Endothelial cell of umbilical vein (primary cell): ENCODE results near the gene EXOC3. TPM values are rescaled to one million over a fixed set of nuclear protein-coding genes. Genes with fewer than 3 reads are reported as not detected.

Experiments
- BruUV-seq: library from RNA; stranded (reverse); fragments of 400-500 nt; replicated peaks from 2 replicates; lab custom pipeline; 2021; lab: Mats Ljungman, UMichigan
- CTCF ChIA-PET: fragments of 300-600, 350-600 bp; sonication (Branson Sonifier 250); formaldehyde crosslinking; loops from one replicate; lab custom pipeline; 2021; ENCODE audit warnings: antibody characterized with exemption, inconsistent platforms; lab: Charles Lee
- POLR2A ChIA-PET: fragments of 300-600, 350-600 bp; sonication (Branson Sonifier 250); formaldehyde crosslinking; loops from one replicate; lab custom pipeline; 2021; ENCODE audit warnings: antibody characterized with exemption, inconsistent platforms; lab: Charles Lee
- DNase-seq: peaks from one replicate; pipeline ENCODE4 v3.0.0-alpha.2; 2011; ENCODE audit warnings: low read depth, low spot score
- FAIRE-seq: peaks from 2 replicates; lab custom pipeline; 2011; peaks lifted over from hg19 to GRCh38; lab: Jason Lieb, UNC
- H2AFZ ChIP-seq: 2 replicates; pipeline ENCODE4 v1.6.0; 2012; ENCODE audit warnings: low read depth, low read length, control low read depth, inconsistent platforms
- H3K27ac ChIP-seq: 2 replicates; pipeline ENCODE4 v1.5.1; 2011; ENCODE audit warnings: low read depth, mild to moderate bottlenecking, control low read depth, low read length, moderate library complexity; ENCODE audit not compliant: insufficient read depth
- H3K27me3 ChIP-seq, 2 experiments: 2 replicates each; pipeline versions ENCODE4 v1.6.0 to v1.6.1; 2011; ENCODE audit warnings: low read length in 2 of 2, mixed read lengths in 1 of 2; ENCODE audit not compliant: control insufficient read depth in 2 of 2, insufficient read depth in 2 of 2
- H3K36me3 ChIP-seq, 2 experiments: 2 replicates in 1 of 2; 3 replicates in 1 of 2; pipeline ENCODE4 v1.5.1; 2011; ENCODE audit warnings: low read length in 2 of 2, mild to moderate bottlenecking in 1 of 2, moderate library complexity in 1 of 2; ENCODE audit not compliant: control insufficient read depth in 2 of 2, insufficient read depth in 2 of 2; ENCODE audit errors: extremely low read depth in 1 of 2
- H3K4me1 ChIP-seq: 3 replicates; pipeline ENCODE4 v1.5.1; 2011; ENCODE audit warnings: mild to moderate bottlenecking, low read length; ENCODE audit not compliant: control insufficient read depth, insufficient read depth; ENCODE audit errors: extremely low read depth
- H3K4me2 ChIP-seq: 2 replicates; pipeline ENCODE4 v1.6.1; 2011; ENCODE audit warnings: low read length, control low read depth, mixed read lengths; ENCODE audit not compliant: insufficient read depth
- H3K4me3 ChIP-seq, 3 experiments: fragments of 200-600 bp in 1 of 3; sonication (generic), shearing (Covaris generic) in 1 of 3; replicated peaks in 1 of 3; 2 replicates each; pipeline ENCODE4 v1.5.1; 2011 to 2016; ENCODE audit warnings: control low read depth in 3 of 3, low read length in 3 of 3, mild to moderate bottlenecking in 2 of 3, inconsistent platforms in 1 of 3, low read depth in 1 of 3, moderate library complexity in 1 of 3; ENCODE audit not compliant: insufficient read depth in 1 of 3
- H3K79me2 ChIP-seq: 2 replicates; pipeline ENCODE4 v1.6.0; 2012; ENCODE audit warnings: low read length, inconsistent platforms; ENCODE audit not compliant: control insufficient read depth, insufficient read depth
- H3K9ac ChIP-seq: replicated peaks from 2 replicates; pipeline ENCODE3; 2011; ENCODE audit warnings: low read length, control low read depth; ENCODE audit not compliant: insufficient read depth; ENCODE audit errors: extremely low read depth
- H3K9me1 ChIP-seq: replicated peaks from 3 replicates; pipeline ENCODE4 v1.6.0; 2011; ENCODE audit warnings: mild to moderate bottlenecking, low read length; ENCODE audit not compliant: control insufficient read depth, insufficient read depth; ENCODE audit errors: extremely low read depth
- H3K9me3 ChIP-seq: replicated peaks from 2 replicates; pipeline ENCODE4 v1.5.1; 2012; ENCODE audit warnings: low read length, inconsistent platforms; ENCODE audit not compliant: control insufficient read depth, insufficient read depth
- H4K20me1 ChIP-seq: replicated peaks from 2 replicates; pipeline ENCODE3; 2011; ENCODE audit warnings: mild to moderate bottlenecking, low read length; ENCODE audit not compliant: control insufficient read depth, insufficient read depth; ENCODE audit errors: extremely low read depth
- EZH2 ChIP-seq: IDR thresholded peaks from 2 replicates; pipeline ENCODE4 v1.6.1; 2012; ENCODE audit warnings: borderline replicate concordance, low read depth, mild to moderate bottlenecking, moderate library complexity, low read length, inconsistent platforms; ENCODE audit not compliant: severe bottlenecking
- FOS ChIP-seq: IDR thresholded peaks from 2 replicates; pipeline ENCODE4 v1.6.1; 2011; ENCODE audit warnings: mild to moderate bottlenecking, low read length, moderate library complexity, borderline replicate concordance; ENCODE audit not compliant: insufficient read depth
- GATA2 ChIP-seq: IDR thresholded peaks from 2 replicates; pipeline ENCODE4 v1.7.0; 2011; ENCODE audit warnings: low read depth, mild to moderate bottlenecking, moderate library complexity, mixed read lengths, low read length; ENCODE audit not compliant: insufficient read length, insufficient read depth
- JUN ChIP-seq: IDR thresholded peaks from 2 replicates; pipeline ENCODE4 v1.6.1; 2011; ENCODE audit warnings: borderline replicate concordance, low read depth; ENCODE audit not compliant: insufficient read length, insufficient read depth
- MAX ChIP-seq: IDR thresholded peaks from 2 replicates; pipeline ENCODE4 v1.6.1; 2011; ENCODE audit not compliant: insufficient read depth, insufficient read length
- MYC ChIP-seq: IDR thresholded peaks from one replicate; pipeline ENCODE4 v1.6.1; 2011; ENCODE audit warnings: mild to moderate bottlenecking, low read depth, low read length
- POLR2A ChIP-seq: IDR thresholded peaks from 2 replicates; pipeline ENCODE4 v1.6.1; 2012; ENCODE audit warnings: low read depth, mild to moderate bottlenecking, control low read depth, low read length
- POLR2AphosphoS5 ChIP-seq: IDR thresholded peaks from 2 replicates; pipeline ENCODE4 v1.6.1; 2012; ENCODE audit warnings: low read depth, mild to moderate bottlenecking, control low read depth, low read length, moderate library complexity; ENCODE audit not compliant: insufficient read depth
- dilution Hi-C: fragments of 300-500 bp; cut with MboI; formaldehyde crosslinking; loops from one replicate; pipeline ENCODE4 v1.15.0; 2019; ENCODE audit warnings: low sequenced_read_pairs; ENCODE audit not compliant: extremely low pct_ligation_motif_present
- intact Hi-C: fragments of 100-400 bp; cut with micrococcal nuclease; formaldehyde crosslinking; loops from one replicate; pipeline ENCODE4 v1.10.0; 2022
- polyA plus RNA-seq, 4 experiments: library from polyadenylated mRNA; depleted of rRNA in 3 of 4; stranded (reverse) in 3 of 4; unstranded in 1 of 4; fragments of >200 nt; gene quantifications; 2 replicates each; pipeline versions ENCODE4 v1.2.1 to v1.2.3, GENCODE V29; 2011 to 2012; ENCODE audit warnings: missing spikeins in 1 of 4
- total RNA-seq: library from RNA; stranded (reverse); gene quantifications from 2 replicates; pipeline ENCODE4 v1.2.3, GENCODE V29; 2021
- TF ChIP-seq, protein P1 (sequence below), 2 donors: IDR thresholded peaks; 1 replicate in 1 of 2; 2 replicates in 1 of 2; pipeline ENCODE4 v1.5.1; 2011; ENCODE audit warnings: low read length in 2 of 2, mild to moderate bottlenecking in 2 of 2, moderate library complexity in 2 of 2, control low read depth in 1 of 2, inconsistent platforms in 1 of 2, low read depth in 1 of 2; ENCODE audit not compliant: insufficient read depth in 1 of 2; ENCODE audit errors: extremely low read depth in 1 of 2

EXOC3 gene
- total and polyA plus RNA-seq, 2 donors (not counting 3 experiments of a cell fraction or from before 2014, with no cell fraction given) = 26.4 to 52.9 TPM

DNA sequence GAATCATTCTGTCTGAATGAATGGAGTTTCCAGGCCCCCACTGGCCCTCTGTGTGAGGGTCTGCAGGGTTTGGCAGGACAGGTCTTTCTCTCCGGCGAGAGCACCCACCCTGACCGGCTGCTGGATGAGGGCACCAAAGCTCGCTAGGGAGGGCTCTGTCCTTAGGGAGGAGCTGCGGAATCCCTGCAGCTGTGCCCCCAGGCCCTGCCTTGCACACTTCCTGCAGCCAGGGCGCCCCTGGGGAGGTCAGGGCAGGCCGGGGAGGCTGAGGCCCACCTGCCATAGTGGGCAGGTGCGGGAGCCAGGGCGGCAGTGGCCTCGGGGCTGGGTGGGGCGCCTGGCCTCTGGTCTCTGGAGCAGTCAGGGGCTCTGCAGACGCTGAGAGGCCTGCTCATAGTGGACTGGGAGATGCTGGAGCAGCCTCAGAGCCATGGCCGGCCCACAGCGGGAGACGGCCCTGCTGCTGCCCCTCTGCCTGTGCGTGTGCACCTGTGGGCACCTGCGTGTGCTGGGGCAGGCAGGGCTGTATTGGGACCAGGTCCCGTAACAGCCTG is 36.1 kb downstream of the EXOC3 start:
- Histone ChIP-seq H3K79me2 (no peaks in the 10 kb centered on the region), H3K27me3 (peaks cover 5 to 10% of the 10 kb centered on the region in 2 experiments), H3K4me1 (no peaks in the 10 kb centered on the region), H3K27ac (no peak overlapping the region), H3K9me3 (no peaks in the 10 kb centered on the region), H3K9ac (no peak overlapping the region), H3K4me3 (no peak overlapping the region), H4K20me1 (no peaks in the 10 kb centered on the region), H3K36me3 (no peaks in the 10 kb centered on the region), H2AFZ (no peak overlapping the region), H3K4me2 (no peak overlapping the region), H3K9me1 (no peaks in the 10 kb centered on the region)
- ChIA-PET POLR2A (no interaction called here), CTCF (no interaction called here)
- no peak for TF ChIP-seq POLR2A
- TF ChIP-seq GATA2 = no peak
- no peak for TF ChIP-seq POLR2AphosphoS5
- TF ChIP-seq MYC = no peak
- no peak for TF ChIP-seq FOS
- TF ChIP-seq JUN = no peak
- TF ChIP-seq, protein P1, sequence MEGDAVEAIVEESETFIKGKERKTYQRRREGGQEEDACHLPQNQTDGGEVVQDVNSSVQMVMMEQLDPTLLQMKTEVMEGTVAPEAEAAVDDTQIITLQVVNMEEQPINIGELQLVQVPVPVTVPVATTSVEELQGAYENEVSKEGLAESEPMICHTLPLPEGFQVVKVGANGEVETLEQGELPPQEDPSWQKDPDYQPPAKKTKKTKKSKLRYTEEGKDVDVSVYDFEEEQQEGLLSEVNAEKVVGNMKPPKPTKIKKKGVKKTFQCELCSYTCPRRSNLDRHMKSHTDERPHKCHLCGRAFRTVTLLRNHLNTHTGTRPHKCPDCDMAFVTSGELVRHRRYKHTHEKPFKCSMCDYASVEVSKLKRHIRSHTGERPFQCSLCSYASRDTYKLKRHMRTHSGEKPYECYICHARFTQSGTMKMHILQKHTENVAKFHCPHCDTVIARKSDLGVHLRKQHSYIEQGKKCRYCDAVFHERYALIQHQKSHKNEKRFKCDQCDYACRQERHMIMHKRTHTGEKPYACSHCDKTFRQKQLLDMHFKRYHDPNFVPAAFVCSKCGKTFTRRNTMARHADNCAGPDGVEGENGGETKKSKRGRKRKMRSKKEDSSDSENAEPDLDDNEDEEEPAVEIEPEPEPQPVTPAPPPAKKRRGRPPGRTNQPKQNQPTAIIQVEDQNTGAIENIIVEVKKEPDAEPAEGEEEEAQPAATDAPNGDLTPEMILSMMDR (IDR thresholded peaks at IDR 0.05; ENCODE audit: extremely low read depth in 1 of 2, insufficient read depth in 1 of 2, low read depth in 1 of 2, low read length in 2 of 2) = no peak
- TF ChIP-seq EZH2 = no peak
- no peak for TF ChIP-seq MAX
- dilution Hi-C loops = no loop called here
- intact Hi-C loops = no loop called here
- BruUV-seq = no TSS peak
- no peak for FAIRE-seq
- no peak for DNase-seq
